GM19239 (cell line): Measurements from ENCODE around the gene RNF6.
"Not testable (repeated sequence)": the region's sequence is repeated elsewhere in the genome, so short reads cannot be mapped to it uniquely, and the experiment has no call there.

ENCODE experiments used
- DNase-seq: peaks from one replicate; pipeline ENCODE4 v3.0.0; 2011; ENCODE audit warnings: low spot score; ENCODE audit not compliant: insufficient read length
- FAIRE-seq: peaks from 2 replicates; lab custom pipeline; 2011; peaks lifted over from hg19 to GRCh38; lab: Jason Lieb, UNC

RNF6 gene

GRCh38 chr13:26221721-26222519 lies at the start of gene RNF6:
TSS of gene RNF6 (minus strand) at chr13:26222314. CDS start at chr13:26219649, 2,665 bp downstream.
- peak; percentile 89 for DNase-seq
- FAIRE-seq = peak; percentile 99

- DNase-seq (no peak), FAIRE-seq (no peak)
These were observed 48.6 kb upstream of the RNF6 start for GRCh38 chr13:26270707-26271106.

GRCh38 chr13:26266311-26266710 lies 44.2 kb upstream of the RNF6 start:
- FAIRE-seq (no peak), DNase-seq (no peak)

GRCh38 chr13:26262156-26262555 lies 40.0 kb upstream of the RNF6 start:
- no peak for DNase-seq
- no peak for FAIRE-seq

GRCh38 chr13:26259634-26260033 lies 37.5 kb upstream of the RNF6 start:
- no peak for DNase-seq
- FAIRE-seq = no peak

GRCh38 chr13:26257049-26257448 lies 34.9 kb upstream of the RNF6 start:
- no peak for DNase-seq
- no peak for FAIRE-seq

GRCh38 chr13:26255691-26256277 lies 33.7 kb upstream of the RNF6 start:
- no peak for FAIRE-seq
- DNase-seq = no peak

GRCh38 chr13:26255115-26255514 lies 33.0 kb upstream of the RNF6 start:
- DNase-seq (no peak), FAIRE-seq (no peak)

GRCh38 chr13:26254583-26255111 lies 32.5 kb upstream of the RNF6 start:
- FAIRE-seq (no peak), DNase-seq (peak; percentile 15)

- DNase-seq (peak; percentile 71), FAIRE-seq (peak; percentile 94)
These were observed 31.9 kb upstream of the RNF6 start, which contains the start of gene CDK8 for GRCh38 chr13:26253787-26254582. TSS of gene CDK8 (plus strand) at chr13:26254129. CDS start at chr13:26254642, 513 bp downstream.

GRCh38 chr13:26253262-26253786 lies 31.2 kb upstream of the RNF6 start:
- FAIRE-seq (no peak), DNase-seq (no peak)

- DNase-seq, FAIRE-seq: not testable (repeated sequence)
These were observed 29.9 kb upstream of the RNF6 start for GRCh38 chr13:26252006-26252405.

GRCh38 chr13:26249551-26249950 lies 27.4 kb upstream of the RNF6 start:
- DNase-seq (no peak), FAIRE-seq (no peak)

GRCh38 chr13:26247608-26248007 lies 25.5 kb upstream of the RNF6 start:
- DNase-seq (no peak), FAIRE-seq (no peak)

- no peak for DNase-seq
- no peak for FAIRE-seq
These were observed 24.9 kb upstream of the RNF6 start for GRCh38 chr13:26247011-26247410.

- FAIRE-seq = no peak
- DNase-seq = no peak
These were observed 24.0 kb upstream of the RNF6 start for GRCh38 chr13:26246154-26246553.

GRCh38 chr13:26236296-26236695 lies 14.2 kb upstream of the RNF6 start:
- FAIRE-seq = no peak
- no peak for DNase-seq

- FAIRE-seq (no peak), DNase-seq (no peak)
These were observed 8.6 kb upstream of the RNF6 start for GRCh38 chr13:26230703-26231102.

GRCh38 chr13:26229080-26229615 lies 7.0 kb upstream of the RNF6 start:
- DNase-seq (no peak), FAIRE-seq (no peak)

- DNase-seq = no peak
- FAIRE-seq = no peak
These were observed 6.0 kb upstream of the RNF6 start for GRCh38 chr13:26228096-26228495.
